K562 (cell line): ENCODE results near the gene ADGRD1.

ENCODE experiments used
- EP300 ChIP-seq: IDR thresholded peaks from 2 replicates; pipeline ENCODE4 v1.6.1; 2012; ENCODE audit warnings: low read length, improper control_type of control experiment
- EZH2 ChIP-seq: IDR thresholded peaks from 2 replicates; pipeline ENCODE4 v1.6.1; 2012; ENCODE audit warnings: low read depth, mild to moderate bottlenecking, inconsistent platforms, low read length, borderline replicate concordance
- POLR2H ChIP-seq: IDR thresholded peaks from 2 replicates; pipeline ENCODE4 v1.6.1; 2016; ENCODE audit warnings: missing genetic modification characterization, low read depth, mild to moderate bottlenecking, control low read depth, missing compliant biosample characterization, moderate library complexity
- RBM39 ChIP-seq: fragments of 200-400 bp; formaldehyde crosslinking; optimal IDR thresholded peaks from 2 replicates; pipeline ENCODE3; 2018; ENCODE audit warnings: low read depth, low read length
- ZNF707 ChIP-seq: fragments of 250-450 bp; sonication (Bioruptor Pico); conservative IDR thresholded peaks from 2 replicates; pipeline ENCODE4 v1.8.0; 2022; ENCODE audit warnings: inconsistent platforms, mild to moderate bottlenecking, moderate library complexity
- TF ChIP-seq, protein P1 (sequence below): sonication (generic); formaldehyde crosslinking; IDR thresholded peaks from 2 replicates; pipeline ENCODE4 v1.8.0; 2022; ENCODE audit warnings: missing genetic modification reagents, mild to moderate bottlenecking, borderline replicate concordance

DNA sequence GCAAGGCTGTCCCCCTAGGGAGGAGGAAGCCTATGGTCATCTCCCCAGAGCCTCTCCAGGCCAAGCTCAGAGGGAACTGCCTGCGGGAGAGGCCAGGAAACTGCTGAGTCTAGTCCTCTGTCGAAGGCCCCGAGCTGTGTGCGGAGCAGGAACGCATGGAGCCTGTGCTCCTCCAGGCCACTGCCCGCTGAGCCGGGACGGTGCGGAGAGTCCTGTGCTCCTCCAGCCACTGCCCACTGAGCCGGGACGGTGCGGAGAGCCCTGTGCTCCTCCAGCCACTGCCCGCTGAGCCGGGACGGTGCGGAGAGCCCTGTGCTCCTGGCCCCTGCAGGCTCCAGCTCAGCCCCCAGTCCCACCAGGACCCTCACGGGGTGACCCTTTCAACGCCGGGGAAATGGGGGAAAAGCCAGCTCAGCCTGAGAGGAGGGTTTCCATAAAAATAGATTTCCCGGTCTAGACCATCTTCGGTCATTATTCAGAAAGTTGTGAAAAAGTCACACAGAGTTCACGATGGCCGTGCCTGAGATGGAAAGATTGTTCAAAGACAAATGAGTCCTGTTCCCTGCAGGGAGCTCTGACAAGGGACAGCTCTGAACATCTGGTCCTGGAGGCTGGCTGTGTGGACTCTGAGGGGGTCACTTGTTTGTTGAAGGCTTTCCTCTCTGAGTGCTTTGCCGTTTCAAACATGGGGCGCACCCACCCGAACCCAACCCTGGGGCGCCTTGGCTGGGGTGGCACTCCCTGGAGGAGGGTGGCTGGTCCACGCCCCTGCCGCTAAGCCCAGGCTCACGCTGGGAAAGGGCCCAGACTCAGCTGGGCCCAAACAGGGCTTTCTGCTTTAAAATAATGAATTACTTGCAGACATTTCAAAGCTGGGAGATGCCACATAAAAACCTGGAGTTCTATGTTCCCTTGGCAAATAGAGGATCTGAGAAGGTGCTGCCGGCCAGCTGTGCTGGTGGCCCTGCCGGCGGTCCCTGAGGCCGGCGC, 85.5 kb downstream of the ADGRD1 start:
- TF ChIP-seq ZNF707 (CRISPR knock-in tag) (no peak), EZH2 (no peak), RBM39 (no peak), EP300 (no peak), POLR2H (tag) (no peak)
- TF ChIP-seq, protein P1, sequence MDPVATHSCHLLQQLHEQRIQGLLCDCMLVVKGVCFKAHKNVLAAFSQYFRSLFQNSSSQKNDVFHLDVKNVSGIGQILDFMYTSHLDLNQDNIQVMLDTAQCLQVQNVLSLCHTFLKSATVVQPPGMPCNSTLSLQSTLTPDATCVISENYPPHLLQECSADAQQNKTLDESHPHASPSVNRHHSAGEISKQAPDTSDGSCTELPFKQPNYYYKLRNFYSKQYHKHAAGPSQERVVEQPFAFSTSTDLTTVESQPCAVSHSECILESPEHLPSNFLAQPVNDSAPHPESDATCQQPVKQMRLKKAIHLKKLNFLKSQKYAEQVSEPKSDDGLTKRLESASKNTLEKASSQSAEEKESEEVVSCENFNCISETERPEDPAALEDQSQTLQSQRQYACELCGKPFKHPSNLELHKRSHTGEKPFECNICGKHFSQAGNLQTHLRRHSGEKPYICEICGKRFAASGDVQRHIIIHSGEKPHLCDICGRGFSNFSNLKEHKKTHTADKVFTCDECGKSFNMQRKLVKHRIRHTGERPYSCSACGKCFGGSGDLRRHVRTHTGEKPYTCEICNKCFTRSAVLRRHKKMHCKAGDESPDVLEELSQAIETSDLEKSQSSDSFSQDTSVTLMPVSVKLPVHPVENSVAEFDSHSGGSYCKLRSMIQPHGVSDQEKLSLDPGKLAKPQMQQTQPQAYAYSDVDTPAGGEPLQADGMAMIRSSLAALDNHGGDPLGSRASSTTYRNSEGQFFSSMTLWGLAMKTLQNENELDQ (CRISPR knock-in tag), result no peak
